GM18517 (cell line): ENCODE data around the gene DIAPH2.
"Not testable (repeated sequence)": the region's sequence is repeated elsewhere in the genome, so short reads cannot be mapped to it uniquely, and the experiment has no call there.

Experiments used
- ATAC-seq: cut with Tn5 transposase; IDR thresholded peaks from one replicate; pipeline ENCODE4 v1.9.1; 2021; ENCODE audit warnings: mild to moderate bottlenecking, moderate library complexity; ENCODE audit not compliant: unreplicated experiment

DIAPH2 gene

DNA sequence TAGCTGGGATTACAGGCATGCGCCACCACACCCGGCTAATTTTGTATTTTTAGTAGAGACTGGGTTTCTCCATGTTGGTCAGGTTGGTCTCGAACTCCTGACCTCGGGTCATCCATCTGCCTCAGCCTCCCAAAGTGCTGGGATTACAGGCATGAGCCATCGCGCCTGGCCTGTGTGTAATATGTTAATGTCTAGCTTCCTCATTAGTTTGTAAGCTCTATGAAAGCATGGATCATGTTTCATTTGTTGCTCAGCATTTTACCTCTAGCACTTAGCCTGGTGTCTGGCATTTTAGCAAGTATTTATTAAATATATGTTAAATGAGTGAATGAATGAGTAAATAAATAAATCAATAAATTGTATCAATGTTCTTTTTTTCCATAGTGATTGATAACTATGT is 29.8 kb downstream of the DIAPH2 start:
- not testable (repeated sequence) for ATAC-seq

DNA sequence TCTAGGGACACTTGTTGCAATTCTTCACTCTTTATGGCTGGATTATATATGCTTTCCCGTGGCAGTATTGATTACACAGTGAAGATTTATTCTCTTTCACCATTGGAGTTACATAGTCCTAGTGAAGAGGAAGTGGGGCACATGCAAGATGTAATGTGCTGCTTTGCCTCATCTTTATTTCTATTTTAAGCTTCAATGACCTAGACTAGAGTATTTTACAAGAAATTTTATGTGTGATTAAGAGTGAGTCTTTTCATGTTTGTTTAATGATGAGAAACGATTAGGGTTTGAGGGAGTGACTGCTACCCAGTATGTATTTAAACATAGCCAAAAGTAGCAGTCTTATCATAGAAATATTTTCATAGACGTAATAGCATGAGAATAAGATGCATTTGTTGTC is 30.8 kb downstream of the DIAPH2 start:
- no peak for ATAC-seq

- no peak for ATAC-seq
Measured at GRCh38 chrX:96719161-96719875, 34.7 kb downstream of the DIAPH2 start.

DNA sequence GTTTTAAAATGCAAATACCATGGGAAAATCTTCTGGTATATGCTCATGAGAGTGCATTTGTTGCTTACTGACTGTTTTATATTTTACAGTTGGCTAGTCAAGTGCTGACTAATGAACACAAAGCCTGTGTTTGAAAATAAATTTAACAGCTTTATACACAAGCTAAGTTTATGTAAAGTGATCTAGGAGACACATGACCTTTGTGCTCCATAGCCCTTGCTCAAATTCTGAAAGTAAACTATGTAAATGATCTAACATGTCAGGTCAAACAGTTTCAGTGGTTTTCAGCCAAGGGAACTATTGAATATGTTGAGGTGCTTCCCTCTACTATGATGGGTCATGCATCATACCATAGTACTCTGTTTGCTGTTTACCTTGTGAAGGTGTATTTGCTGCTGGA is 36.7 kb downstream of the DIAPH2 start:
- ATAC-seq = peak; percentile 100

DNA sequence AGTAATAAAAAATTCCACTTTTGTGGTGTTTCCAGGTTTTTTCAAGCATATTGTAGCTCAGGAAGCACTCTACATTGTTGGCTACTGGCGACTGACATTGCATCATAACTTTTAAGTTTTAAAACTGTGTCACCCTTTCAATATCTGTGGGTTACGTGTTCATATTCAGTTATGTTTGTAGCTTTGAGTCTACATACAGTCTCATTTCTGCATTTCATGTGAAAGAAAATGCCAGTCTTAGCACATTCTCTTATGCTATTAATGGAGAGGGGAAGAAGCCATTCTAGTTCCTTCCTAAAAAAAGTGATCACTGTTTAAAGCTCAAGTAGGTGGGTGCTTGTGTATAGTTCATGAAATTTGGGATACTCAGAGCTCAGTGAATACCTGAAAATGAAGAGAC is 38.1 kb downstream of the DIAPH2 start:
- ATAC-seq = no peak

DNA sequence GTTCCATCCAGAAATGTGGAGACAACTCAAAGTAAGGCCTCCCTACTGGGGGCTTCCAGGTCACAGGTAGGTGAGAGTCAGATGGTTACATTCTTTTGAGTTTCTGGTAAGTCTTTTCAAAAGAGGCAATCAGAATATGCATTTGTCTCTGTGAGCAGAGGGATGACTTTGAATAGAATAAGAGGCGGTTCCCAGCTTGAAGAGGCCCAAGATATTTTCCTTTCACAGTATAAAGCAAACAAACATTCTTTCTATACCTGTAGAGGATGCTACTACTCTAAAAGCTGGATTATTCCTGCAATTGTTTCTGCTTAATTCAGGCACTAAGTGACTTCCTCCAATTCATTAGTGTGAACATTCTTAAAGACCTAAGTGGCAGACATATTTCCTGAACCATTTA is 44.4 kb downstream of the DIAPH2 start:
- no peak for ATAC-seq

- no peak for ATAC-seq
Measured at GRCh38 chrX:96729868-96730643, 45.4 kb downstream of the DIAPH2 start.

DNA sequence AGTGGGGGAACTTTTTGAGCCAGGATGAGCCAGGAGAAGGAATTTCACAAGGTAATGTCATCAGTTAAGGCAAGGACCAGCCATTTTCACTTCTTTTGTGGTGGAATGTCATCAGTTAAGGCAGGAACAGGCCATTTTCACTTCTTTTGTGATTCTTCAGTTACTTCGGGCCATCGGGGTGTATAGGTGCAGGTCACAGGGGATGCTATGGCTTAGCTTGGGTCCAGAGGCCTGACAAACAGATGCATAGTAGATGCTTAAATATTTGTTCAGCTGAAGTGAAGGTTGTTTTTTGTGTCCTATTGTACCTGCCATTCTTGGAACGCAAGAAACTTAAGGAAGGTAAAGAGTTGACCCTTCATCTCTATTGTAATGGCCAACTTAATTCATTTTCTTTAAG is 46.4 kb downstream of the DIAPH2 start:
- ATAC-seq = not testable (repeated sequence)

DNA sequence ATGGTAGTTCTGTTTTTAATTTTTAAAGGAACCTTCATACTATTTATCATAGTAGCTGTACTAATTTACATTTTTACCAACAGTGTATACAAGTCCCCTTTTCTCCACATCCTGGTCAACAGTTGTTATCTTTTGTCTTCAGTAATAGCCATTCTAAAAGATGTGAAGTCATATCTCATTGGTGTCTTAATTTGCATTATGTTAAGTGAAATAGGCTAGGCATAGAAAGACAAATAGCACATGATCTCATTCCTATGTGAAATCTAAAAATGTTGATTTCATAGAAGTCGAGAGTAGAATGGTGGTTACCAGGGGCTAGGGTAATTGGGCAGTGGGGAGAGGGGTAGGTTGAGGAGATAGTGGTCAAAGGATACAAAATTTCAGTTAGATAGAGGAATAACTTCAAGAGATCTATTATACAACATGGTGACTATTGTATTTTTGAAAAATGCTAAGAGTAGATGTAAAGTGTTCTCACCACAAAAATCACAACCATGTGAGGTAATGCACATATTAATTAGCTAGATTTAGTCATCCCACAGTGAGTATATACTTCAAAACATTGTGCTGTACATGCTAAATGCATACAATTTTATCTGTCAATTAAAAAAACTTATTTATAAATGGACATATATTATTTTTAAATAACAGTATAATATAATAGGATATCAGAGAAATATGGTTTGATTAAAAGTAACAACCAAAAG is 58.9 kb downstream of the DIAPH2 start:
- ATAC-seq = no peak

DNA sequence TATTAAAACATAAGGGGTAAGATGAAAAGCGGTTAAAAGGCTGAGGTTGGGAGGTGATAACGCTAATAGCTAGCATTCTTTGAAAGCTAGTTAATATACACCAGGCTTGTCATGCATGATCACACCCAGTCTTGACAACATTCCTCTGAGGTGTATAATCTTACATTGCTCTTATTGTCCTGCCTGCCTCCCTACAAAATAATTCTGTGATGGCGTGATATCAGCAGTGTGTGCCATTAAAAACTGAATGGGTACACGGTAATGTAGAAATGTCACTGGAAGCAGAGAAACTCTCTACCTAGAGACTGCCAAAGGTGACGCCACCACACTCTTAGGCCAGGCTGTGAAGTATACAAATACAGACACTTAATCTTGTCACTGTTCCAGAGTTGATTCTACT is 68.1 kb downstream of the DIAPH2 start:
- no peak for ATAC-seq

- ATAC-seq = no peak
Measured at GRCh38 chrX:96753230-96753629, 68.6 kb downstream of the DIAPH2 start.

DNA sequence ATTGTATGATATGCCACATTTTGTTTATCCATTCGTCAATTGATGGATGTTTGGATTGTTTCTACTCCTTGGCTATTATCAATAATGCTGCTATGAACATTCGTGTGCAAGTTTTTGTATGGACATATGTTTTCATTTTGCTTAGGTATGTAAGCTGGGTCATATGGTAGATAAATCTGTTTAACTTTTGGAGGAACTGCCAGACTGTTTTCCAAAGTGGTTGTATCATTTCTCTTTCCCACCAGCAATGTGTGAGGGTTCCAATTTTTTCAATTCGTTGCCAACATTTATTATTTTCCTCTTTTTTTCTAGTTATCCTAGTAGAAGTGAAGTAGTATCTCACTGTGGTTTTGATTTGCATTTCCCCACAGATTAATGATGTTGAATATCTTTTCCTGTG is 71.8 kb downstream of the DIAPH2 start:
- ATAC-seq = no peak

DNA sequence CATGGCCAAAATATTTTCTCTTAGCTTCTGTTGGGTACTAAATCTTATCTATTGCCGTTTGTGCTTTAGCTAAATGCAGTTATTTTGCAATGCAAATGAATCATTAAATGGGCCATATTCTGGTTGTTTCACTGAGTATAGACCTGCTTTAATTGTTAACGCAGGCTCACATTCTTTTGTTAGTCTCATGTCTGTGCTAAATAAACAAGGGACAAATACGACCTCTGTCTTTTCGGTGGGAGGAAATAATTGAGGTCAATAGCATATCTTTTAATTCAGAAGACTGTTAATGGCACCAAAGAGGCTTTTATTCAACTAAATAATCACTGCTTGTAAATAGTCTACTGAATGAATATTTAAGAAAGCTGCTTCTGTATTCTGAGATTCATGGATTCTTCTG is 76.9 kb downstream of the DIAPH2 start:
- no peak for ATAC-seq

- ATAC-seq = no peak
Measured at GRCh38 chrX:96763608-96764007, 79.0 kb downstream of the DIAPH2 start.

DNA sequence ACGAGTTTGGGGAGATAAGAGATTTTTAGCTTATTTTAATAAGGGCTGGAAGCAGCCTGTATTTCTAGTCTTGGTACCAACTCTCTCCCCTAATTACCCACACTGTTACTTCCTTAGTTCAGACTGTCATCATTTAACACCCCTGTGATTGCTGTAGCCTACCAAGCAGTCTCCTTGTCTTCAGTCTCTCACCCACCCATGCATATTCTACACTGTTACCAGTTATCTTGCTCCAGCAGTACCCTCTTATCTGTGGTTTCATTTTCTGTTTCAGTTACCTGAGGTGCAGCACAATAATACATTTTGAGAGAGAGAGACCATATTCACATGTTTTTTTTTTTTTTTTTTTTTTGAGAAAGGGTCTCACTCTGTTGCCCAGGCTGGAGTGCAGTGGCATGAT is 80.2 kb downstream of the DIAPH2 start:
- ATAC-seq = peak; percentile 77

- no peak for ATAC-seq
Measured at GRCh38 chrX:96770315-96770714, 85.7 kb downstream of the DIAPH2 start.

DNA sequence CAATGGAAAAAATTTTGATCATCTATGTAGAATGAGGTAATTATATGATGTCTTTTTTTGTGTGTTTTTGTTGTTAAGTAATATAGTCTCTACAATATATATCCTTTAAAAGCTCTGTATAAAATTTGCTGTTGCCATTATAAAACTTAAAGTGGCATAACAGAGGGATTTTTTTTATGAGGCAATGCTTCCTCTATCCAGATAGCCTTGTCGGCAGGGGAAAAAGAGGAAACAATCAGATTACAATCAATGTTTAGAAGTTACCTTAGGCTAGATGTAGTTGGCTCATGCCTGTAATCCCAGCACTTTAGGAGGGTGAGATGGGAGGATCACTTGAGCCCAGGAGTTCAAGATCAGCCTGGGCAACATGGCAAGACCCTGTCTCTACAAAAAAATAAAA is 86.8 kb downstream of the DIAPH2 start:
- no peak for ATAC-seq

DNA sequence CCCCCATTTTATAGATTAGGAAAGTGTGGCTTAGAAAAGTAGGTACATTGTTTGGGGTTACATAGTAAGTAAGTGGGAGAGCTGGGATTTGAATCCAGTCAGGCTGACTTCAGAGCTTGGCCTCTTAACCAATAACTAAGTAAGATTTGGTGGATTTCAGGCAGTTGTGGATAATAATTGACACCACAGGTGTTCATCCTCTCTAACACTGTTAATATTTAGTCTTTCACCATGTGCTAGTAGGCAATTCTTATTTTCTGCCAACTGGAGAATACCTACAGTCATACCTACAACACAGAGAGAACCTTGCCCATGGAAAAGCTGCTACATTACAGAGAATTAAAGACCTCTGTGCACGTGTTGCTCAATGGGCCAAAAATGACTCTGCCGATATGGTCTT is 89.5 kb downstream of the DIAPH2 start:
- no peak for ATAC-seq

DNA sequence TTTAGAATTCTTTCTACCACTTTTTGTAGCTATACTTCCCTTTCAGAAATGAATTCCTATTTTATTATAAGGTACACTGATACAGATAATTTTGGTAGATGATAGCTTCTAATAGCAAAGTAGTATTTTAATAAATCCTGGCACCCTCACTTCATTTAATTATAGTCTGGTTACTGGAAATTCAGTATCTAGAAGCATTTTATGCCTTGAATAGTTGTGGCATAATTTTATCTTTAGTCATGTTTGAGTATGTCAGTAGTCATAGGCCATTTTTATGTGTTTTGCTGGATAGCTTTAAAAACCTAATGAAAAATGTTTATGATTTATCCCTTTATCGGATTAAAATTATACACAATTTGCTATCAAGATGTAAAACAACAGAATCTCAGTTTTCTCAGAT is 92.3 kb downstream of the DIAPH2 start:
- ATAC-seq = no peak

DNA sequence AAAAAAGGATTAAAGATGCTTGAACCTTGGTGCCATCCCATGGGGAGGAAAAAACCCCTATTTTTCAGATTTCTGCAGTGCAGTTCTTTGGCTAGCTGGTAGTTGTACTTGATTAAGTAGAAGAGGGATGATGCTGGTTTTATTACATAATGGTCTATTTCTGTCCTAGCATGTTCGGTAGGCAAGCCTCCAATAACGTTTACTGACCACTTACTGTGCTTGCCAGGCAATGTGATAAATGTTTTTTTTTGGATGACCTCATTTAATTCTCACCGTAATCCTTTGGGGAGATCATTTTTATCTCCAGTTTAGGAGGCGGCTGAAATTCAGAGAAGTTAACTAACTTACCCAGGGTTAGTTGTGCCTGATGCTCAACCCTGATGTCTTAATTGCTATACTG is 106.9 kb downstream of the DIAPH2 start:
- no peak for ATAC-seq

GRCh38 chrX:96792047-96792446 is 107.4 kb downstream of the DIAPH2 start:
- no peak for ATAC-seq

GRCh38 chrX:96798982-96799381 is 114.3 kb downstream of the DIAPH2 start:
- no peak for ATAC-seq
